T-helper 2 cell (primary cell): ENCODE results near the gene POMGNT1.

ENCODE experiments used
- DNase-seq, 5 experiments: peaks; one replicate each; pipeline versions ENCODE4 v3.0.0 to v3.0.0-alpha.2; 2012 to 2022

POMGNT1 gene

GRCh38 chr1:46210561-46210960 lies 12.3 kb upstream of the POMGNT1 start:
- DNase-seq = no peak

- DNase-seq = no peak
Measured at GRCh38 chr1:46206399-46206798, 8.2 kb upstream of the POMGNT1 start.

GRCh38 chr1:46205791-46206190 lies 7.6 kb upstream of the POMGNT1 start:
- DNase-seq = no peak

GRCh38 chr1:46205141-46205540 lies 6.9 kb upstream of the POMGNT1 start:
- no peak for DNase-seq

- DNase-seq = no peak
Measured at GRCh38 chr1:46204406-46204742, 6.1 kb upstream of the POMGNT1 start.

- no peak for DNase-seq
Measured at GRCh38 chr1:46203738-46204405, 5.6 kb upstream of the POMGNT1 start.

GRCh38 chr1:46199233-46199749 lies 1.1 kb upstream of the POMGNT1 start:
- DNase-seq = no peak

GRCh38 chr1:46197560-46197963 lies 672 bp downstream of the POMGNT1 start:
- no peak for DNase-seq

- DNase-seq = no peak
Measured at GRCh38 chr1:46196609-46197008, 1.6 kb downstream of the POMGNT1 start.

- DNase-seq = no peak
Measured at GRCh38 chr1:46194641-46195193, 3.5 kb downstream of the POMGNT1 start.

GRCh38 chr1:46193984-46194570 lies 4.2 kb downstream of the POMGNT1 start:
- DNase-seq = no peak

- DNase-seq = no peak
Measured at GRCh38 chr1:46193285-46193684, 4.9 kb downstream of the POMGNT1 start.

- no peak for DNase-seq
Measured at GRCh38 chr1:46192171-46192570, 6.1 kb downstream of the POMGNT1 start.

- DNase-seq = no peak
Measured at GRCh38 chr1:46191033-46191701, 7.1 kb downstream of the POMGNT1 start.

- DNase-seq = no peak
Measured at GRCh38 chr1:46190539-46190938, 7.7 kb downstream of the POMGNT1 start.

GRCh38 chr1:46188295-46189030 lies 9.8 kb downstream of the POMGNT1 start:
- no peak for DNase-seq

GRCh38 chr1:46187106-46187869 lies 10.9 kb downstream of the POMGNT1 start:
- DNase-seq = no peak

GRCh38 chr1:46186076-46186475 lies 12.2 kb downstream of the POMGNT1 start:
- DNase-seq = no peak

- peak in 1 of 5 experiments; percentile 64 for DNase-seq
Measured at GRCh38 chr1:46184920-46185658, 13.1 kb downstream of the POMGNT1 start.

GRCh38 chr1:46183926-46184557 lies 14.2 kb downstream of the POMGNT1 start:
- no peak for DNase-seq
